GM12878 (cell line): ENCODE measurements around the gene MGMT. TPM values are rescaled to one million over a fixed set of nuclear protein-coding genes. Genes with fewer than 3 reads are reported as not detected.

Source experiments
- ATAC-seq: fragments of 200-7000 bp; cut with Tn5 transposase; 3 replicates; pipeline ENCODE4 v1.9.1; 2020; ENCODE audit warnings: mild to moderate bottlenecking, moderate library complexity
- BruUV-seq: library from RNA; stranded (reverse); fragments of 400-500 nt; replicated peaks from 2 replicates; lab custom pipeline; 2021; lab: Mats Ljungman, UMichigan
- CTCF ChIA-PET: fragments of 300-600 bp; sonication (Branson Sonifier 250); formaldehyde crosslinking; extraction: SDS; loops from one replicate; lab custom pipeline; 2021; ENCODE audit warnings: inconsistent platforms; lab: Yijun Ruan, JAX
- POLR2A ChIA-PET: fragments of 350-600 bp; formaldehyde crosslinking; extraction: SDS; loops from one replicate; lab custom pipeline; 2021; ENCODE audit warnings: inconsistent platforms; lab: Charles Lee
- RAD21 ChIA-PET: fragments of 300-600 bp; sonication (Branson Sonifier 250); formaldehyde crosslinking; loops from one replicate; lab custom pipeline; 2023; ENCODE audit warnings: antibody characterized with exemption; ENCODE audit not compliant: unreplicated experiment; lab: Charles Lee
- SMC1A ChIA-PET: fragments of 300-600 bp; sonication (Branson Sonifier 250); formaldehyde crosslinking; loops from one replicate; lab custom pipeline; 2023; ENCODE audit not compliant: unreplicated experiment, uncharacterized antibody; lab: Charles Lee
- DNase-seq: peaks from one replicate; pipeline ENCODE4 v3.0.0-alpha.2; 2011; ENCODE audit warnings: low read depth, low spot score
- FAIRE-seq: peaks from 3 replicates; lab custom pipeline; 2011; peaks lifted over from hg19 to GRCh38; lab: Jason Lieb, UNC
- H2AFZ ChIP-seq: 2 replicates; pipeline ENCODE4 v1.6.0; 2011; ENCODE audit warnings: low read depth, low read length, control low read depth; ENCODE audit not compliant: control insufficient read depth
- H3K27ac ChIP-seq: 2 replicates; pipeline ENCODE4 v1.5.1; 2011; ENCODE audit warnings: control low read depth; ENCODE audit not compliant: control insufficient read depth, insufficient read depth
- H3K27me3 ChIP-seq, 2 experiments: replicated peaks in 1 of 2; 2 replicates each; pipeline versions ENCODE4 v1.6.0 to v1.6.1; 2011; ENCODE audit warnings: low read length in 1 of 2; ENCODE audit not compliant: control insufficient read depth in 2 of 2, insufficient read depth in 2 of 2
- H3K36me3 ChIP-seq, 2 experiments: 2 replicates each; pipeline ENCODE4 v1.5.1; 2011; ENCODE audit warnings: low read length in 1 of 2; ENCODE audit not compliant: control insufficient read depth in 2 of 2, insufficient read depth in 2 of 2
- H3K4me1 ChIP-seq: 2 replicates; pipeline ENCODE4 v1.6.1; 2011; ENCODE audit warnings: mild to moderate bottlenecking, low read length, moderate library complexity, mixed read lengths; ENCODE audit not compliant: control insufficient read depth, insufficient read depth
- H3K4me2 ChIP-seq: 2 replicates; pipeline ENCODE4 v1.6.0; 2011; ENCODE audit warnings: control low read depth; ENCODE audit not compliant: control insufficient read depth, insufficient read depth
- H3K4me3 ChIP-seq: fragments of 200-600 bp; sonication (generic); 2 replicates; pipeline ENCODE4 v1.5.1; 2016
- H3K79me2 ChIP-seq: 2 replicates; pipeline ENCODE4 v1.6.0; 2011; ENCODE audit warnings: low read length; ENCODE audit not compliant: control insufficient read depth, insufficient read depth
- H3K9ac ChIP-seq: 2 replicates; pipeline ENCODE4 v1.8.0; 2011; ENCODE audit warnings: low read length, control low read depth, mixed read lengths; ENCODE audit not compliant: control insufficient read depth, insufficient read depth
- H3K9me3 ChIP-seq: replicated peaks from 3 replicates; pipeline ENCODE4 v1.5.1; 2011; ENCODE audit warnings: mild to moderate bottlenecking, low read length; ENCODE audit not compliant: control insufficient read depth, insufficient read depth
- H4K20me1 ChIP-seq: 2 replicates; pipeline ENCODE4 v1.6.0; 2011; ENCODE audit not compliant: control insufficient read depth, insufficient read depth
- BCL11A ChIP-seq: IDR thresholded peaks from 2 replicates; pipeline ENCODE4 v1.6.1; 2011; ENCODE audit warnings: low read depth, low read length
- CBX3 ChIP-seq: fragments of 200-600 bp; sonication (generic); IDR thresholded peaks from 2 replicates; pipeline ENCODE4 v1.6.1; 2016; ENCODE audit warnings: low read depth, borderline replicate concordance
- CHD4 ChIP-seq: fragments of 200-600 bp; sonication (generic); IDR thresholded peaks from 2 replicates; pipeline ENCODE4 v1.6.1; 2016; ENCODE audit warnings: mild to moderate bottlenecking
- EZH2 ChIP-seq: IDR thresholded peaks from 2 replicates; pipeline ENCODE4 v1.6.1; 2012; ENCODE audit warnings: low read depth, mild to moderate bottlenecking, control low read depth, inconsistent platforms, low read length, borderline replicate concordance; ENCODE audit not compliant: control insufficient read depth
- HDAC2 ChIP-seq: fragments of 200-600 bp; sonication (generic); IDR thresholded peaks from 2 replicates; pipeline ENCODE4 v1.6.1; 2017
- KDM1A ChIP-seq: fragments of 200-600 bp; sonication (generic); IDR thresholded peaks from 2 replicates; pipeline ENCODE4 v1.6.1; 2016; ENCODE audit warnings: borderline replicate concordance
- MTA2 ChIP-seq: fragments of 450-650 bp; IDR thresholded peaks from 2 replicates; pipeline ENCODE4 v1.6.1; 2016; ENCODE audit warnings: low read depth, mild to moderate bottlenecking, moderate library complexity
- NFXL1 ChIP-seq: fragments of 450-650 bp; IDR thresholded peaks from 2 replicates; pipeline ENCODE4 v1.6.1; 2017; ENCODE audit warnings: antibody characterized with exemption, mild to moderate bottlenecking, borderline replicate concordance
- PML ChIP-seq: IDR thresholded peaks from 2 replicates; pipeline ENCODE4 v1.6.1; 2012; ENCODE audit warnings: low read length, inconsistent platforms
- POLR2AphosphoS2 ChIP-seq: IDR thresholded peaks from 2 replicates; pipeline ENCODE4 v1.6.1; 2011; ENCODE audit warnings: low read depth, mild to moderate bottlenecking, low read length, improper control_type of control experiment, moderate library complexity
- RUNX3 ChIP-seq: IDR thresholded peaks from 2 replicates; pipeline ENCODE4 v1.6.1; 2012; ENCODE audit warnings: low read length, inconsistent platforms
- SKIL ChIP-seq: fragments of 450-650 bp; IDR thresholded peaks from 2 replicates; pipeline ENCODE4 v1.6.1; 2017; ENCODE audit warnings: mild to moderate bottlenecking, low read depth, inconsistent platforms; ENCODE audit not compliant: poor library complexity, severe bottlenecking
- SMAD1 ChIP-seq: fragments of 450-650 bp; IDR thresholded peaks from 2 replicates; pipeline ENCODE4 v1.6.1; 2018; ENCODE audit warnings: mild to moderate bottlenecking, low read depth; ENCODE audit not compliant: partially characterized antibody
- SMARCA5 ChIP-seq: fragments of 450-650 bp; IDR thresholded peaks from 2 replicates; pipeline ENCODE4 v1.6.1; 2017; ENCODE audit warnings: mild to moderate bottlenecking
- TCF12 ChIP-seq: IDR thresholded peaks from 2 replicates; pipeline ENCODE4 v1.6.1; 2011; ENCODE audit warnings: low read depth, mild to moderate bottlenecking, low read length
- YY1 ChIP-seq: IDR thresholded peaks from 2 replicates; pipeline ENCODE4 v1.6.1; 2011; ENCODE audit warnings: low read depth, mild to moderate bottlenecking, low read length
- ZZZ3 ChIP-seq: IDR thresholded peaks from 2 replicates; pipeline ENCODE4 v1.6.1; 2011; ENCODE audit warnings: low read depth; ENCODE audit not compliant: control insufficient read depth, insufficient read length
- WGBS: methylation state at CpG from one replicate; pipeline ENCODE4 v1.1.6; 2016; ENCODE audit warnings: low lambda C conversion rate; ENCODE audit not compliant: insufficient replicate concordance, insufficient coverage; ENCODE audit errors: missing lambda C conversion rate; 5-methylcytosine and 5-hydroxymethylcytosine counted together
- in situ Hi-C: fragments of 300-500 bp; cut with MboI; formaldehyde crosslinking; loops from 9 replicates; pipeline ENCODE4 v1.14.3; 2018; ENCODE audit warnings: mixed read lengths
- intact Hi-C: fragments of 100-400 bp; cut with micrococcal nuclease; formaldehyde crosslinking; loops from one replicate; pipeline ENCODE4 v1.14.2; 2022; ENCODE audit not compliant: unreplicated experiment
- polyA plus RNA-seq, 11 experiments: library from polyadenylated mRNA; depleted of rRNA in 4 of 11; unstranded in 6 of 11; stranded (reverse) in 5 of 11; fragments of >200 nt; fragmentation: Nextera tagmentation in 4 of 11; fragmentation: Illumina TruSeq in 1 of 11; extraction: Ambion mirVana in 4 of 11; extraction: Trizol in 1 of 11; gene quantifications; 1 replicate in 1 of 11; 2 replicates in 10 of 11; pipeline versions ENCODE4 v1.2.1 to v1.2.3, GENCODE V29; 2011 to 2016; ENCODE audit warnings: inconsistent platforms in 2 of 11, missing spikeins in 2 of 11, low read depth in 1 of 11
- total RNA-seq, 4 experiments: library from RNA; depleted of rRNA in 3 of 4; stranded (reverse); fragments of >200 nt in 3 of 4; fragmentation: Illumina TruSeq in 1 of 4; extraction: Trizol in 1 of 4; gene quantifications; 2 replicates each; pipeline versions ENCODE4 v1.2.1 to v1.2.3, GENCODE V29; 2013 to 2021
- TF ChIP-seq, protein P1 (sequence below): fragments of 450-650 bp; IDR thresholded peaks from 2 replicates; pipeline ENCODE4 v1.6.1; 2016; ENCODE audit warnings: mild to moderate bottlenecking

The MGMT gene
- total and polyA plus RNA-seq, 10 of the 15 experiments (the other 5 are each of a cell fraction or from before 2014, with no cell fraction given) = 0.16 to 24.2 (median 13.3) TPM

GRCh38 chr10:129506101-129506797 is 39.2 kb downstream of the MGMT start:
- WGBS = 80% methylated on average over 14 of the region's 14 CpGs
- no peak overlapping the region for H3K4me2 ChIP-seq
- POLR2A ChIA-PET = no interaction called here
- H3K79me2 ChIP-seq = no peaks in the 10 kb centered on the region
- intact Hi-C loops = no loop called here
- no peak overlapping the region for H2AFZ ChIP-seq
- H3K4me1 ChIP-seq = peaks cover 6% of the 10 kb centered on the region
- ATAC-seq = no peak
- no peak overlapping the region for H3K27ac ChIP-seq
- H3K4me3 ChIP-seq = no peak overlapping the region
- in situ Hi-C loops = no loop called here
- TF ChIP-seq MTA2 (no peak), ZZZ3 (no peak), SMARCA5 (no peak), TCF12 (no peak), NFXL1 (no peak), CBX3 (no peak), YY1 (no peak), HDAC2 (no peak), KDM1A (no peak), RUNX3 (no peak), POLR2AphosphoS2 (no peak), CHD4 (no peak), SKIL (no peak), PML (no peak), SMAD1 (no peak), BCL11A (no peak), EZH2 (no peak)
- TF ChIP-seq, protein P1, sequence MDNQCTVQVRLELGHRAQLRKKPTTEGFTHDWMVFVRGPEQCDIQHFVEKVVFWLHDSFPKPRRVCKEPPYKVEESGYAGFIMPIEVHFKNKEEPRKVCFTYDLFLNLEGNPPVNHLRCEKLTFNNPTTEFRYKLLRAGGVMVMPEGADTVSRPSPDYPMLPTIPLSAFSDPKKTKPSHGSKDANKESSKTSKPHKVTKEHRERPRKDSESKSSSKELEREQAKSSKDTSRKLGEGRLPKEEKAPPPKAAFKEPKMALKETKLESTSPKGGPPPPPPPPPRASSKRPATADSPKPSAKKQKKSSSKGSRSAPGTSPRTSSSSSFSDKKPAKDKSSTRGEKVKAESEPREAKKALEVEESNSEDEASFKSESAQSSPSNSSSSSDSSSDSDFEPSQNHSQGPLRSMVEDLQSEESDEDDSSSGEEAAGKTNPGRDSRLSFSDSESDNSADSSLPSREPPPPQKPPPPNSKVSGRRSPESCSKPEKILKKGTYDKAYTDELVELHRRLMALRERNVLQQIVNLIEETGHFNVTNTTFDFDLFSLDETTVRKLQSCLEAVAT = no peak
- TF ChIP-seq, all 136 proteins: peak for 0
- SMC1A ChIA-PET = no interaction called here
- Histone ChIP-seq H3K9ac (no peak overlapping the region), H4K20me1 (no peaks in the 10 kb centered on the region), H3K36me3 (no peaks in the 10 kb centered on the region), H3K9me3 (peaks cover 1% of the 10 kb centered on the region; the same call in 1 of the 3 replicates), H3K27me3 (no peaks in the 10 kb centered on the region)
- RAD21 ChIA-PET = no interaction called here
- DNase-seq = no peak
- no TSS peak for BruUV-seq
- FAIRE-seq = no peak
- CTCF ChIA-PET = no interaction called here
